Left colon (tissue), 2 donors: ENCODE measurements around the gene GJB5. TPM values are rescaled to one million over a fixed set of nuclear protein-coding genes. Genes with fewer than 3 reads are reported as not detected.

Experiments used
- ATAC-seq: fragments of 200-7000 bp; cut with Tn5 transposase; one replicate; pipeline ENCODE4 v1.9.1; 2020; ENCODE audit warnings: mild to moderate bottlenecking, moderate library complexity
- DNase-seq, 2 donors: peaks; one replicate each; pipeline ENCODE4 v3.0.0-alpha.2; 2020
- intact Hi-C, 2 donors: fragments of 100-400 bp; cut with DNase I in 1 of 2; cut with micrococcal nuclease in 1 of 2; formaldehyde crosslinking; loops; one replicate each; pipeline versions ENCODE4 v1.11.2 to v1.14.0; 2022; cut with DNase I, micrococcal nuclease
- total RNA-seq, 2 donors: library from RNA; stranded (reverse); fragmentation: NEBNext Ultra II Directional; extraction: Animal tissue kit (Norgen Biotek cat#: 25700); gene quantifications; one replicate each; pipeline ENCODE4 v1.2.1, GENCODE V29; 2021
- donor health status: DM: no; HTN: no; CAD: no.
- donor health status: DM: yes; HTN: yes; CAD: no.

Gene GJB5
- total RNA-seq, 2 donors from 2014 or later: not detected

DNA sequence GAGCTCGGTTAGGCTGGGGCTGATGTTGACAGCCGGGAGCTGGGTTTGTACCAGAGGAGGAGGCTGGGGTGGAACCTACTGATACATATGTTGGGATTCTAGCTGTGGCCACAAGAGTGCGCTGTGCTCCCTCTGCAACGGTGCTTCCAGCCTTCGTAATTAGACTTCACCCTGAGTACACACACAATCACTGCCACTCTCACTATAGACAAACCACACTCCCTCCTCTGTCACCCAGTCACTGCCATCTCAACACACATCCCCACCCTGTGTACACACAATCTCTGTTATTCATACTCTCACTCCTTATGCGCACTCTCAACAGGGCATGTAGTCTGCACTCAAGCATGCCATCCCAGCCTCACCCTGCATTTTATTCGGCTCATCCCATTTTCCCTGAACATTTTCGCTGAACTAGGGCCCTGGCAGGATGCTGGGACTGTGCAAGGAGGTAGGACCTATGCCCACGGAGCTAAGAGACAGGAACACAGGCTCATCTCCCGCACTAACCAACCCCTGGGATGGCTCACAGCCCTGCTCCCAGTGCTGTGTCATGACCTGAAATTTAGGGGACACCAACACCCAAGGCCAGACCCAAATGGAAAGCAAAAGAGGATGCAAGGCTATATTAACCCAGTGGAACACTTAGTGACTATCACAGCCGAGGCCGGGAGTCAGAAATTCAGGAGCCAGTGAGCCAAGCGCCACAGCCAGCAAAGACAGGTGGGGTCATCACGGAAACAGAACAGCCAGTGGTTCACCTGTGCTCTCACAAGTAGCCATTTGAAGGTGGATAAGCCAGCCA lies 31.9 kb downstream of the GJB5 start:
- intact Hi-C loops: no loop called here
- ATAC-seq: peak; percentile 81
- peak; percentile 73 to 85 for DNase-seq

DNA sequence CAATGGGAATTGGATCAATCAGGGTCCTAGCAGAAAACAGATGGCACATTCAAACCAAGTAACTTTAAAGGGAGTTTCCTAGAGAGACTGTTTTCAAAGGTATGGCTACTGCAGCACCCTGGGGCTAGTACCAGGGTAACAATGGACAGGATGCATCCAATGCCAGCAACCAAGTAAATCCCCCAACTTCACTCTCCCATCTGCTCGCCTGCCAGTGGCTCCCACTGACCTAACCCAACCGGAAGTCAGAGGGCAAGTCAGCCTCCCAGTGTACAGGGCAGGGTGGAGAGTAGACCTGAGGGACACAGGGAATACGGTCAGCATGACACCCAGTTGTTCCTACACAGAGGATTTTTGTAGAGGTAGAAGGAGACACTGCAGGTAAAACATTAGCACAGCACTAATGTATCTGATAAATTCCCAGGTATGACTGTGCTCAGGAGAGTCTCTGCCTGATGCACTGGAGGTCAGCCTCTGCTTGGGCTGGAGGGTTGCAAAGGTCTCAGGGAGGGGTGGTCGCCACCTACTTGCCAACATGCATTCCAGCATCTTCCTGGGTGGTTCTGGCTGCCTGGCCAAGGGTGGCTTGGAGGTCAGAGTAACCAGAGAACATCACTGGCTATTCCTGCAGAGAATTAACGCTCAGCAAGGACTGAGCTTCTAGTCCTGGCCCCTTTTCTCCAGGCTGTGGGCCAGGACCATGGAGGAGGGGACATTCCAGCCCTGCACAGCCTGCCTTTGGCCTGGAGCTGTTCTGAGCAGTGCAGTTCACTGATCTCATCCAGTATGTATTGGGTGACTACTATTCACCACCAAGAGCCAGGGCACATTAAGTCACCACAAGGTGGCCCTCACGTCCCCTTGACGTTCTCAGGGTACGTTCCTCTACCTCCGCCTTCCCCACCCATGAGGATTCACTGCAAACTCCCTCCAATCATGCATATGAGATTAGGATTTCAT lies 32.9 kb downstream of the GJB5 start:
- DNase-seq (no peak), ATAC-seq (no peak)
- intact Hi-C loops: no loop called here

DNA sequence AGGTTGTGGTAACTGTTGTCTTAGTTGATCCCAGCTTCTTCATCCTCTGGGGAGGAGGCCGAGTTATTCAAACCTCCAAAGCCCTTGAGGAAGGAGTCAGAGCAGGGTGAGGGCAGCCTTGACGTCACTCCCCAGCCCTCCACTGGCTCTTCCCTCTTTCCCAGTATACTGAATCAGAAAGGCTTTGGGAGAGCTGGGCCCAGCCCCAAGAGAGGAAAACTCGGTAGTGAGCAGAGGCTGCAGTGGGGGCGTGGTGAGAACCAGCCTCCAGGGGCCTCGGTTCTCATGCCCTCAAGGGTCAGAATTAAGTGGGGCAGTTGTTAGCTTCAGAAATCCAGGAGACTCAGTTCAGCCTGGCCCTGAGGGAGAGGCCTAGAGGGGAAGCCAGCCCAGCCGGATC lies 36.1 kb downstream of the GJB5 start:
- no peak for ATAC-seq
- no peak for DNase-seq
- intact Hi-C loops: no loop called here

DNA sequence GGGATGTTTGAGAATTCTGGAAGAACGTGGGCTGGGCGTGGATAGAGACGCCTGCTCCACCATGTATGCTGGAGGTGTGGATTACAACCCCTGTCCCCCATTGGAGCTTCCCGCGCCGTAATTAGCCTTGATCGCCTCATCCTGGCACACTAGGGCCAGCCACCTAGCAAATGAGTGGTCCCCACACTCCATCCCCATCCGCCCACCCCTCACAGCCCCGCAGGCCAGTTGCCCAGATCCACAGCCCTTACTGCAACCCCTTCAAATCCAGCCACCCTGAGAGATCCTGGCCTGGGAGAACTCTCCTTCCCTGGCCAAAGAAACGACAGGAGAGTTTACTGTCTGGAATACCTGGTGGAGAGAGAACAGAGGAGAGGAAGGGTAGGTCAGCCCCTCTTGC lies 37.6 kb downstream of the GJB5 start:
- intact Hi-C loops: no loop called here
- DNase-seq (no peak), ATAC-seq (no peak)

DNA sequence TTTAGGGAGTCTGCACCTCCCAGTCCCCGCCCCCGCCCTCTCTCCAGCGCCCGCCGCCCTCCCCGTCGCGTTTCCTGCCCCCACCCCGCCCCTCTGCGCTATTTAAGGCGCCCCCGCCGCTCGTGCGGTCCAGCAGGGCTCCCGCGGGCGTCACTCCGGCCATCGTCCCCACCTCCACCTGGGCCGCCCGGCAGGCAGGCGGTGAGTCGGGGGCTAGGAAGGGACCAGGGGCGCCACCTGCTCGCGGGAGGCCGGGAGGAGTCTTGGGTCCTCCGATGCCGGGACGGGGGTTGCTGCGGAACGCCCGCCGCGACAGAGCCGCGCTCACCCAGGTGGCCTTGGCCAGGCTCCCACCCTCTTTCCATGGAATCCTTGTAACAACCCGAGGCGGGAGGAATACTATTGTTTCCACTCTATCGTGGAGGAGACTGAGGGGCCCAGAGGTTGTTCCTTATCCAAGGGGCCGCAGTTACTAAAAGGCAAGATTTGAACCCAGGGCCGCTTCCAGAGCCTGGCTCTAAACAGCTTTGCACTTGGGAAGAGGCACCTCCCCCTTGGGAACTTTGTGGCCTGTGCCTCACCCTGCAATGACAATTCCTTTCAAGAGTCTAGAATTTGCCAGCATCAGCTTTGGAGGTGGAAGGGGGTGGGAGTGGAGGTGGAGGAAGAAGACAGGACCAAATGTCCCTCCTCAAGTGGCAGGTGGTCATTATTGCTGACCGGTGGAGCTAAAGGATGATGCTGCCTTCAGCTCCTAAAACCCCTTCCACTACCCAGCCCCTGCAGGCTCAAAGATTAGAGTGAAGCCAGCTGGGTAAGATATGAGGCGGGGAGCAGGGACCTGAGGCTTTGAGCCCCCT lies 38.3 kb downstream of the GJB5 start, which contains the start of gene GJA4:
Gene GJA4 (plus strand): TSS at position 132 of the 860 bp plus-strand sequence. CDS start 1,215 bp downstream, outside the sequence.
- ATAC-seq (no peak), DNase-seq (no peak)
- intact Hi-C loops: no loop called here

DNA sequence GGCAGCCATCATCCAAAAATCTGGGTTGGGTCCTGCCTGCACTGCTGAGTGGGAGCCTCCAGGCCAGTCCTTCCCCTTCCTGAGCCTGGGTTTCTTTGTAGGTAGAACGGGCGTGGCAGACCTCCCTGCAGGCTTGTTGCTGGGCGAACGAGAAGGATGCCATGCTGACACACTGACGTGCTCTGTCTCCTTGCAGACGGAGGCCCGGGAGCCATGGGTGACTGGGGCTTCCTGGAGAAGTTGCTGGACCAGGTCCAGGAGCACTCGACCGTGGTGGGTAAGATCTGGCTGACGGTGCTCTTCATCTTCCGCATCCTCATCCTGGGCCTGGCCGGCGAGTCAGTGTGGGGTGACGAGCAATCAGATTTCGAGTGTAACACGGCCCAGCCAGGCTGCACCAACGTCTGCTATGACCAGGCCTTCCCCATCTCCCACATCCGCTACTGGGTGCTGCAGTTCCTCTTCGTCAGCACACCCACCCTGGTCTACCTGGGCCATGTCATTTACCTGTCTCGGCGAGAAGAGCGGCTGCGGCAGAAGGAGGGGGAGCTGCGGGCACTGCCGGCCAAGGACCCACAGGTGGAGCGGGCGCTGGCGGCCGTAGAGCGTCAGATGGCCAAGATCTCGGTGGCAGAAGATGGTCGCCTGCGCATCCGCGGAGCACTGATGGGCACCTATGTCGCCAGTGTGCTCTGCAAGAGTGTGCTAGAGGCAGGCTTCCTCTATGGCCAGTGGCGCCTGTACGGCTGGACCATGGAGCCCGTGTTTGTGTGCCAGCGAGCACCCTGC lies 39.3 kb downstream of the GJB5 start:
- intact Hi-C loops: no loop called here
- DNase-seq: no peak
- no peak for ATAC-seq

DNA sequence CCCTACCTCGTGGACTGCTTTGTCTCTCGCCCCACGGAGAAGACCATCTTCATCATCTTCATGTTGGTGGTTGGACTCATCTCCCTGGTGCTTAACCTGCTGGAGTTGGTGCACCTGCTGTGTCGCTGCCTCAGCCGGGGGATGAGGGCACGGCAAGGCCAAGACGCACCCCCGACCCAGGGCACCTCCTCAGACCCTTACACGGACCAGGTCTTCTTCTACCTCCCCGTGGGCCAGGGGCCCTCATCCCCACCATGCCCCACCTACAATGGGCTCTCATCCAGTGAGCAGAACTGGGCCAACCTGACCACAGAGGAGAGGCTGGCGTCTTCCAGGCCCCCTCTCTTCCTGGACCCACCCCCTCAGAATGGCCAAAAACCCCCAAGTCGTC lies 39.9 kb downstream of the GJB5 start:
- intact Hi-C loops: no loop called here
- DNase-seq (no peak), ATAC-seq (no peak)

DNA sequence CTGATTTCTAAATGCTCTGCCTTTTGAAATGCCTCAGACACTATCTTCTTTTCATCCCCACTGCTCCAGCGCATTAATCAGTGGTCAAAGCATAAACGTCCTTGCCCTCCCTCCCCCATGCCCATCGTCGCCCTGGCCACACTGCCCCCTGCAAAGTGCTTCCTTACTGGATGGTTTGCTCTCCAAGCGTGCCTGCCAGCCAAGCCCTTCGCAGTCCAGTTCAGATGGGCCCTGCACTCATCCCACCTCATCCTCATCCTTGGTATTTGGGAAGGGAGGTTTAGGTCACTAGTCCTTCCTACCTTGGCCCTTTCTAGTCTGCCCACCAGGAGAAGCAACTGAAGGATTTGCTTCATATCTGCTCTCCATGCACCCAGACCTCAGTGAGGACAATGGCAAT lies 41.1 kb downstream of the GJB5 start:
- no peak for DNase-seq
- no peak for ATAC-seq
- intact Hi-C loops: no loop called here

DNA sequence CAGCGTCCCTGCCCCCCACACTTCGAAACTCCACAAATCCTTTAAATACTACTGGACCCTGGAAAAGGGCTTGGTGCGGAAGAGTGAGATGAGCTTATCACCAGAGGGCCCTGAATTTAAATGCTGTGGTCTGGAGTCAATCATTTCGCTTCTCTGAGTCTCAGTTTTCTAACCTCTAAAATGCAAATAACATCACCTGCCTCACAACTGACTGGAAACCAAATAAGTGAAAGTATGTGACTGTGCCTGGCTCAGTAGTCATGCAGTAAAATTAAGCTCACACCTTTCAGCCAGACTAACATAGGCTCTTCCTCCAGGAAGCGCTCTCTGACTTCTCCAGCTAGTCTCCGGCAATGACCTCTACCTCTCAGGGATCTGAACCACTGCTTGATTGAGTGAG lies 42.1 kb downstream of the GJB5 start:
- intact Hi-C loops: no loop called here
- DNase-seq: no peak
- no peak for ATAC-seq

DNA sequence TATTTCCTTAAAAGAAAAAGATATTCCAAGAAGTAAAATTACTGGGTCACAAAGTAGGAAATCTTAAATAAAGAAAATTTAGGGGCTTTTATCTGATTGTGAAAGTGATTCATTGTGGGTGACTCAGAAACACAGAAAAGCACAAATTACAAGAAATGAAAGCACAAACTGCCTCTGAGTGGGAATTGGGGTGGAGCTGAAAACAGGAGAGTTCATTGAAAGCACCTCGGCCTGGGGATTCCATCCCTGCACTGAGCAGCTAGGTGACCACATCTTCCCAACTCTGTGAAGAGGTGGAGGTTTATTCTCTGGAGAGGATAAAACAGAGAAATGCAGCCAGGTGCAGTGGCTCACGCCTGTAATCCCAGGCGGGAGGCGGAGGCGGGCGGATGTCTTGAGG lies 45.4 kb downstream of the GJB5 start:
- intact Hi-C loops: no loop called here
- DNase-seq: no peak

DNA sequence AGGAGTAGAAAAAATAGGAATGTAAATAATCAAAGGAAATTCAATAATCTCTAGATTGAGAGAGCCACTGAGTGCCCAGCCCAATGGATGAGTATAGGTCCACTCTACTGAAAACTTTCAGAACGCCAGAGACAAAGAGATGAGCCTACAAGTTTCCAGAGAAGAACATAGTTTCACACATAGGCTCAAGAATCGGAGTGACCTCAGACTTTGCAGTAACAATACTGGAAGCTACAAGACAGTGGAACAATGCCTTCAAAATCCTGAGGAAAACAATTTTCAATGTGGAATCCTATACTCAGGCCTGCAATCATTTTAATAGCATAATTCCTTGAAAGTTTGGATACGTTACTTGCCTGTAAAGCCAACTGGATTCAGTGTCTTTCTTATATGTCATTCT lies 48.9 kb downstream of the GJB5 start:
- intact Hi-C loops: no loop called here
- no peak for ATAC-seq
- no peak for DNase-seq

More for the DNA sequence above, 45.4 kb downstream of the GJB5 start:
- ATAC-seq: no peak

DNA sequence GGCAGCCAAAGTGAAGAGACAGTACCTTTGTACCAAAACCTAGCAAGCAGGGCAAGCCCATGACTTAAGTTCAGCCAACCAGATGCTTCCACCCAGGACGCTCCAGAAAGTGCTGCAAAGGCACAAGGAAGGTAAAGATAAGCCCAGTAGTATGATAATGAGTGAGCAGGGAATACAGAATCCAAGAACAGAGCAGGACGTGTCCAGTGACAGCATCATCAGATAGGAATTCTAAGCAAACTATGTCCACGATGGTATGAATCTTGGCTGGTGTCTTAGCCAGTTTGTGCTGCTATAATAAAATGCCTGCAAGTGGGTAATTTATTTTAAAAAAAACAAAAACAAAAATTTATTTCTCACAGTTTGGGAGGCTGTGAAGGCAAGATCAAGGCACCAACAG lies 51.5 kb downstream of the GJB5 start:
- DNase-seq: no peak
- no peak for ATAC-seq
- intact Hi-C loops: no loop called here

Other genes with a start within 250 kb of the GJB5 start
- gene GJB4, start 4.7 kb downstream of the GJB5 start, total RNA-seq: under 1 TPM in 1 of 2 donors, not detected in 1; 0.11 TPM
- gene GJB3, start 26.2 kb downstream of the GJB5 start, total RNA-seq: 10 to 100 TPM in 1 of 2 donors, 1 to 10 TPM in 1; 6.7 to 11.0 TPM
- 1 to 10 TPM; 1.5 to 2.3 TPM for gene GJA4, start 38.0 kb downstream of the GJB5 start, total RNA-seq
- gene SMIM12, start 104.7 kb downstream of the GJB5 start, total RNA-seq: 10 to 100 TPM; 58.8 to 59.4 TPM
- under 1 TPM; 0.24 to 0.28 TPM for gene DLGAP3, start 174.6 kb downstream of the GJB5 start, total RNA-seq
- gene TMEM35B, start 230.3 kb downstream of the GJB5 start, total RNA-seq: 10 to 100 TPM; 16.1 to 16.2 TPM